NCI-H510A treated with DMSO at 0.1 percent for 48 hours (cell line): Measurements from ENCODE around the gene GREM1.

Source experiments
- DNase-seq: peaks from one replicate; lab custom pipeline; 2025; lab: John Stamatoyannopoulos, UW

Gene GREM1

GRCh38 chr15:32730677-32731654, 13.2 kb downstream of the GREM1 start:
- peak; percentile 3 for DNase-seq

- no peak for DNase-seq
Measured at GRCh38 chr15:32732574-32733157, 14.9 kb downstream of the GREM1 start.

GRCh38 chr15:32733281-32733680, 15.5 kb downstream of the GREM1 start:
- no peak for DNase-seq

- DNase-seq: no peak
Measured at GRCh38 chr15:32735989-32736700, 18.3 kb downstream of the GREM1 start.

- no peak for DNase-seq
Measured at GRCh38 chr15:32736701-32737061, 18.9 kb downstream of the GREM1 start.

- DNase-seq: no peak
Measured at GRCh38 chr15:32737304-32737703, 19.5 kb downstream of the GREM1 start.

GRCh38 chr15:32738666-32739065, 20.9 kb downstream of the GREM1 start:
- DNase-seq: no peak

- DNase-seq: no peak
Measured at GRCh38 chr15:32739522-32740063, 21.8 kb downstream of the GREM1 start.

GRCh38 chr15:32743411-32744140, 25.8 kb downstream of the GREM1 start:
- no peak for DNase-seq

- DNase-seq: no peak
Measured at GRCh38 chr15:32746116-32746857, 28.5 kb downstream of the GREM1 start.

- no peak for DNase-seq
Measured at GRCh38 chr15:32747921-32748342, 30.1 kb downstream of the GREM1 start.

GRCh38 chr15:32750979-32751378, 33.2 kb downstream of the GREM1 start:
- DNase-seq: no peak

GRCh38 chr15:32757426-32757825, 39.6 kb downstream of the GREM1 start:
- DNase-seq: no peak

GRCh38 chr15:32763295-32763694, 45.5 kb downstream of the GREM1 start:
- no peak for DNase-seq

GRCh38 chr15:32765236-32765635, 47.4 kb downstream of the GREM1 start:
- no peak for DNase-seq

- DNase-seq: no peak
Measured at GRCh38 chr15:32766101-32766500, 48.3 kb downstream of the GREM1 start.

- no peak for DNase-seq
Measured at GRCh38 chr15:32767236-32767635, 49.4 kb downstream of the GREM1 start.

GRCh38 chr15:32774022-32774421, 56.2 kb downstream of the GREM1 start:
- DNase-seq: no peak

- no peak for DNase-seq
Measured at GRCh38 chr15:32775103-32775502, 57.3 kb downstream of the GREM1 start.

- DNase-seq: no peak
Measured at GRCh38 chr15:32778391-32779176, 60.8 kb downstream of the GREM1 start.
